Pancreas (tissue), 10 donors: ENCODE results near the gene MYL6. TPM values are rescaled to one million over a fixed set of nuclear protein-coding genes. Genes with fewer than 3 reads are reported as not detected.

Source experiments
- ATAC-seq, 4 donors: fragments of 200-7000 bp; cut with Tn5 transposase; one replicate each; pipeline versions ENCODE4 v1.8.0 to v1.9.1; 2020; ENCODE audit warnings: mild to moderate bottlenecking in 4 of 4, moderate library complexity in 4 of 4
- DNase-seq, 6 donors: peaks; one replicate each; pipeline ENCODE4 v3.0.0-alpha.2; 2020
- FAIRE-seq: peaks from 2 replicates; lab custom pipeline; 2012; peaks lifted over from hg19 to GRCh38; lab: Jason Lieb, UNC
- H3K27ac ChIP-seq, 4 donors: fragments of 200-600 bp; sonication (generic); 1 replicate in 3 of 4; 2 replicates in 1 of 4; pipeline versions ENCODE4 v1.5.0 to v1.8.0; 2020
- H3K27me3 ChIP-seq, 4 donors: fragments of 200-600 bp; one replicate each; pipeline ENCODE4 v1.8.0; 2021
- H3K36me3 ChIP-seq, 3 donors: fragments of 200-600 bp; sonication (generic) in 1 of 3; one replicate each; pipeline versions ENCODE4 v1.5.0 to v1.8.0; 2020 to 2021
- H3K4me1 ChIP-seq, 3 donors: fragments of 200-600 bp; one replicate each; pipeline ENCODE4 v1.8.0; 2021
- H3K4me3 ChIP-seq, 4 donors: fragments of 200-600 bp; sonication (generic) in 2 of 4; one replicate each; pipeline versions ENCODE4 v1.5.0 to v1.8.0; 2020 to 2021
- H3K9me3 ChIP-seq, 4 donors: fragments of 200-600 bp; one replicate each; pipeline ENCODE4 v1.8.0; 2021
- CTCF ChIP-seq, 4 donors: fragments of 200-600 bp; sonication (generic) in 3 of 4; IDR thresholded peaks; one replicate each; pipeline versions ENCODE4 v1.5.0 to v1.8.0; 2021; ENCODE audit warnings: antibody characterized with exemption in 4 of 4
- WGBS, 2 donors: extraction: QIAGEN DNeasy Blood & Tissue Kit; methylation state at CpG; one replicate each; pipeline ENCODE4 v1.1.7; 2013; 5-methylcytosine and 5-hydroxymethylcytosine counted together
- intact Hi-C, 3 donors: fragments of 100-400 bp; cut with DNase I; formaldehyde crosslinking; loops; one replicate each; pipeline versions ENCODE4 v1.11.1 to v1.14.2; 2022
- polyA plus RNA-seq, 2 donors: library from polyadenylated mRNA; stranded (reverse); fragments of 200-250 nt; gene quantifications; one replicate each; pipeline ENCODE4 v1.2.3, GENCODE V29; 2013
- total RNA-seq, 6 donors: library from RNA; stranded (reverse); fragmentation: NEBNext Ultra II Directional in 4 of 6; extraction: Animal tissue kit (Norgen Biotek cat#: 25700) in 4 of 6; gene quantifications; one replicate each; pipeline versions ENCODE4 v1.2.1 to v1.2.4, GENCODE V29; 2021 to 2023
- donor health status: healthy with polysubstance abuse.
- donor health status: DM: no; HTN: no; CAD: no; lungs with moderate emphysema.
- donor health status: DM: no; HTN: no; CAD: no.
- donor health status: control.
- donor health status: control.
- donor health status: Bipolar disorder and iron deficiency.
- donor health status: DM: yes; HTN: yes; CAD: no.
- donor health status: DM: no; HTN: no; CAD: no.
- donor health status: DM: no; HTN: no; CAD: no.
- donor health status: DM: yes; HTN: yes; CAD: no.

MYL6 gene
- total and polyA plus RNA-seq, 8 donors = 270 to 1,217 (median 512) TPM

GRCh38 chr12:56161690-56162351 lies 3.7 kb downstream of the MYL6 start:
- intact Hi-C loops = no loop called here
- Histone ChIP-seq H3K27ac (no peak overlapping the region), H3K4me3 (peak overlapping the region in 1 of 4 donors; percentile 68), H3K27me3 (no peaks in the 10 kb centered on the region), H3K36me3 (peaks cover 0 to 64% (median 29%) of the 10 kb centered on the region in 3 donors), H3K4me1 (peaks cover 8 to 22% (median 13%) of the 10 kb centered on the region in 3 donors), H3K9me3 (no peaks in the 10 kb centered on the region)
- TF ChIP-seq CTCF (IDR thresholded peaks at IDR 0.05) = no peak
- DNase-seq (no peak), ATAC-seq (no peak), FAIRE-seq (no peak)
- WGBS, 2 donors = 81 to 83% methylated on average over 10 of the region's 10 CpGs

GRCh38 chr12:56162468-56163290 lies 4.5 kb downstream of the MYL6 start:
- WGBS, 2 donors = 70 to 73% methylated on average over 11 of the region's 11 CpGs
- no peak for DNase-seq
- TF ChIP-seq CTCF (IDR thresholded peaks at IDR 0.05) = no peak
- no peak for FAIRE-seq
- no peaks in the 10 kb centered on the region for H3K9me3 ChIP-seq
- H3K4me3 ChIP-seq = no peak overlapping the region
- peaks cover 8 to 21% (median 13%) of the 10 kb centered on the region in 3 donors for H3K4me1 ChIP-seq
- no peak overlapping the region for H3K27ac ChIP-seq
- no peak for ATAC-seq
- intact Hi-C loops = no loop called here
- no peaks in the 10 kb centered on the region for H3K27me3 ChIP-seq
- H3K36me3 ChIP-seq = peaks cover 0 to 71% (median 34%) of the 10 kb centered on the region in 3 donors

GRCh38 chr12:56163533-56164344 lies 5.6 kb downstream of the MYL6 start:
- WGBS, 2 donors = 86% methylated on average over 11 of the region's 11 CpGs
- Histone ChIP-seq H3K4me3 (no peak overlapping the region), H3K9me3 (no peaks in the 10 kb centered on the region), H3K36me3 (peaks cover 0 to 79% (median 34%) of the 10 kb centered on the region in 3 donors), H3K27ac (no peak overlapping the region), H3K4me1 (peaks cover 8 to 21% (median 13%) of the 10 kb centered on the region in 3 donors), H3K27me3 (no peaks in the 10 kb centered on the region)
- no peak for TF ChIP-seq CTCF (IDR thresholded peaks at IDR 0.05)
- intact Hi-C loops = no loop called here
- ATAC-seq = peak in 1 of 4 donors; percentile 3
- peak in 1 of 6 donors; percentile 53 for DNase-seq
- FAIRE-seq = no peak

- Histone ChIP-seq H3K4me3 (no peak overlapping the region), H3K27me3 (no peaks in the 10 kb centered on the region), H3K9me3 (no peaks in the 10 kb centered on the region), H3K27ac (no peak overlapping the region), H3K36me3 (peaks cover 0 to 85% (median 34%) of the 10 kb centered on the region in 3 donors), H3K4me1 (peaks cover 8 to 21% (median 13%) of the 10 kb centered on the region in 3 donors)
- DNase-seq (peak in 1 of 6 donors; percentile 72), FAIRE-seq (no peak), ATAC-seq (peak in 1 of 4 donors; percentile 3)
- intact Hi-C loops = no loop called here
- no peak for TF ChIP-seq CTCF (IDR thresholded peaks at IDR 0.05)
- WGBS, 2 donors = 92 to 98% methylated on average over 17 of the region's 17 CpGs
Observed at GRCh38 chr12:56164345-56164729, 6.2 kb downstream of the MYL6 start.
